ENCODE results near the gene ASTL.

- TF ChIP-seq GLIS3 (CRISPR knock-in tag; IDR thresholded peaks at IDR 0.05) (no peak), POU6F1 (CRISPR knock-in tag; IDR thresholded peaks at IDR 0.05; ENCODE audit: borderline replicate concordance, low read depth) (no peak), ZFP3 (CRISPR knock-in tag; IDR thresholded peaks at IDR 0.05) (no peak), PATZ1 (CRISPR knock-in tag; IDR thresholded peaks at IDR 0.05; ENCODE audit: borderline replicate concordance) (no peak), ZNF565 (CRISPR knock-in tag; conservative IDR thresholded peaks at IDR 0.05; ENCODE audit: low read depth) (no peak), TSHZ2 (CRISPR knock-in tag; IDR thresholded peaks at IDR 0.05) (no peak), ARNTL (CRISPR knock-in tag; IDR thresholded peaks at IDR 0.05; ENCODE audit: borderline replicate concordance, low read depth) (no peak)
Measured at GRCh38 chr2:96150791-96151594, 12.7 kb upstream of the ASTL start.
